Endothelial cell of umbilical vein (primary cell): ENCODE results near the gene TESK2. TPM values are rescaled to one million over a fixed set of nuclear protein-coding genes. Genes with fewer than 3 reads are reported as not detected.

ENCODE experiments used
- BruUV-seq: library from RNA; stranded (reverse); fragments of 400-500 nt; replicated peaks from 2 replicates; lab custom pipeline; 2021; lab: Mats Ljungman, UMichigan
- CTCF ChIA-PET: fragments of 300-600, 350-600 bp; sonication (Branson Sonifier 250); formaldehyde crosslinking; loops from one replicate; lab custom pipeline; 2021; ENCODE audit warnings: antibody characterized with exemption, inconsistent platforms; lab: Charles Lee
- POLR2A ChIA-PET: fragments of 300-600, 350-600 bp; sonication (Branson Sonifier 250); formaldehyde crosslinking; loops from one replicate; lab custom pipeline; 2021; ENCODE audit warnings: antibody characterized with exemption, inconsistent platforms; lab: Charles Lee
- DNase-seq: peaks from one replicate; pipeline ENCODE4 v3.0.0-alpha.2; 2011; ENCODE audit warnings: low read depth, low spot score
- FAIRE-seq: peaks from 2 replicates; lab custom pipeline; 2011; peaks lifted over from hg19 to GRCh38; lab: Jason Lieb, UNC
- H2AFZ ChIP-seq: 2 replicates; pipeline ENCODE4 v1.6.0; 2012; ENCODE audit warnings: low read depth, low read length, control low read depth, inconsistent platforms
- H3K27ac ChIP-seq: 2 replicates; pipeline ENCODE4 v1.5.1; 2011; ENCODE audit warnings: low read depth, mild to moderate bottlenecking, control low read depth, low read length, moderate library complexity; ENCODE audit not compliant: insufficient read depth
- H3K27me3 ChIP-seq, 2 experiments: 2 replicates each; pipeline versions ENCODE4 v1.6.0 to v1.6.1; 2011; ENCODE audit warnings: low read length in 2 of 2, mixed read lengths in 1 of 2; ENCODE audit not compliant: control insufficient read depth in 2 of 2, insufficient read depth in 2 of 2
- H3K36me3 ChIP-seq, 2 experiments: 2 replicates in 1 of 2; 3 replicates in 1 of 2; pipeline ENCODE4 v1.5.1; 2011; ENCODE audit warnings: low read length in 2 of 2, mild to moderate bottlenecking in 1 of 2, moderate library complexity in 1 of 2; ENCODE audit not compliant: control insufficient read depth in 2 of 2, insufficient read depth in 2 of 2; ENCODE audit errors: extremely low read depth in 1 of 2
- H3K4me1 ChIP-seq: 3 replicates; pipeline ENCODE4 v1.5.1; 2011; ENCODE audit warnings: mild to moderate bottlenecking, low read length; ENCODE audit not compliant: control insufficient read depth, insufficient read depth; ENCODE audit errors: extremely low read depth
- H3K4me2 ChIP-seq: 2 replicates; pipeline ENCODE4 v1.6.1; 2011; ENCODE audit warnings: low read length, control low read depth, mixed read lengths; ENCODE audit not compliant: insufficient read depth
- H3K4me3 ChIP-seq, 3 experiments: fragments of 200-600 bp in 1 of 3; sonication (generic), shearing (Covaris generic) in 1 of 3; replicated peaks in 1 of 3; 2 replicates each; pipeline ENCODE4 v1.5.1; 2011 to 2016; ENCODE audit warnings: control low read depth in 3 of 3, low read length in 3 of 3, mild to moderate bottlenecking in 2 of 3, inconsistent platforms in 1 of 3, low read depth in 1 of 3, moderate library complexity in 1 of 3; ENCODE audit not compliant: insufficient read depth in 1 of 3
- H3K79me2 ChIP-seq: 2 replicates; pipeline ENCODE4 v1.6.0; 2012; ENCODE audit warnings: low read length, inconsistent platforms; ENCODE audit not compliant: control insufficient read depth, insufficient read depth
- H3K9ac ChIP-seq: replicated peaks from 2 replicates; pipeline ENCODE3; 2011; ENCODE audit warnings: low read length, control low read depth; ENCODE audit not compliant: insufficient read depth; ENCODE audit errors: extremely low read depth
- H3K9me1 ChIP-seq: replicated peaks from 3 replicates; pipeline ENCODE4 v1.6.0; 2011; ENCODE audit warnings: mild to moderate bottlenecking, low read length; ENCODE audit not compliant: control insufficient read depth, insufficient read depth; ENCODE audit errors: extremely low read depth
- H3K9me3 ChIP-seq: replicated peaks from 2 replicates; pipeline ENCODE4 v1.5.1; 2012; ENCODE audit warnings: low read length, inconsistent platforms; ENCODE audit not compliant: control insufficient read depth, insufficient read depth
- H4K20me1 ChIP-seq: replicated peaks from 2 replicates; pipeline ENCODE3; 2011; ENCODE audit warnings: mild to moderate bottlenecking, low read length; ENCODE audit not compliant: control insufficient read depth, insufficient read depth; ENCODE audit errors: extremely low read depth
- EZH2 ChIP-seq: IDR thresholded peaks from 2 replicates; pipeline ENCODE4 v1.6.1; 2012; ENCODE audit warnings: borderline replicate concordance, low read depth, mild to moderate bottlenecking, moderate library complexity, low read length, inconsistent platforms; ENCODE audit not compliant: severe bottlenecking
- FOS ChIP-seq: IDR thresholded peaks from 2 replicates; pipeline ENCODE4 v1.6.1; 2011; ENCODE audit warnings: mild to moderate bottlenecking, low read length, moderate library complexity, borderline replicate concordance; ENCODE audit not compliant: insufficient read depth
- GATA2 ChIP-seq: IDR thresholded peaks from 2 replicates; pipeline ENCODE4 v1.7.0; 2011; ENCODE audit warnings: low read depth, mild to moderate bottlenecking, moderate library complexity, mixed read lengths, low read length; ENCODE audit not compliant: insufficient read length, insufficient read depth
- JUN ChIP-seq: IDR thresholded peaks from 2 replicates; pipeline ENCODE4 v1.6.1; 2011; ENCODE audit warnings: borderline replicate concordance, low read depth; ENCODE audit not compliant: insufficient read length, insufficient read depth
- MYC ChIP-seq: IDR thresholded peaks from one replicate; pipeline ENCODE4 v1.6.1; 2011; ENCODE audit warnings: mild to moderate bottlenecking, low read depth, low read length
- POLR2A ChIP-seq: IDR thresholded peaks from 2 replicates; pipeline ENCODE4 v1.6.1; 2012; ENCODE audit warnings: low read depth, mild to moderate bottlenecking, control low read depth, low read length
- POLR2AphosphoS5 ChIP-seq: IDR thresholded peaks from 2 replicates; pipeline ENCODE4 v1.6.1; 2012; ENCODE audit warnings: low read depth, mild to moderate bottlenecking, control low read depth, low read length, moderate library complexity; ENCODE audit not compliant: insufficient read depth
- dilution Hi-C: fragments of 300-500 bp; cut with MboI; formaldehyde crosslinking; loops from one replicate; pipeline ENCODE4 v1.15.0; 2019; ENCODE audit warnings: low sequenced_read_pairs; ENCODE audit not compliant: extremely low pct_ligation_motif_present
- intact Hi-C: fragments of 100-400 bp; cut with micrococcal nuclease; formaldehyde crosslinking; loops from one replicate; pipeline ENCODE4 v1.10.0; 2022
- polyA plus RNA-seq, 4 experiments: library from polyadenylated mRNA; depleted of rRNA in 3 of 4; stranded (reverse) in 3 of 4; unstranded in 1 of 4; fragments of >200 nt; gene quantifications; 2 replicates each; pipeline versions ENCODE4 v1.2.1 to v1.2.3, GENCODE V29; 2011 to 2012; ENCODE audit warnings: missing spikeins in 1 of 4
- total RNA-seq: library from RNA; stranded (reverse); gene quantifications from 2 replicates; pipeline ENCODE4 v1.2.3, GENCODE V29; 2021
- TF ChIP-seq, protein P1 (sequence below), 2 donors: IDR thresholded peaks; 1 replicate in 1 of 2; 2 replicates in 1 of 2; pipeline ENCODE4 v1.5.1; 2011; ENCODE audit warnings: low read length in 2 of 2, mild to moderate bottlenecking in 2 of 2, moderate library complexity in 2 of 2, control low read depth in 1 of 2, inconsistent platforms in 1 of 2, low read depth in 1 of 2; ENCODE audit not compliant: insufficient read depth in 1 of 2; ENCODE audit errors: extremely low read depth in 1 of 2
- TF ChIP-seq, protein P2 (sequence below): IDR thresholded peaks from 2 replicates; pipeline ENCODE4 v1.6.1; 2011; ENCODE audit not compliant: insufficient read depth, insufficient read length

Gene TESK2
- total and polyA plus RNA-seq, 2 donors (not counting 3 experiments of a cell fraction or from before 2014, with no cell fraction given) = 2.1 to 2.6 TPM

DNA sequence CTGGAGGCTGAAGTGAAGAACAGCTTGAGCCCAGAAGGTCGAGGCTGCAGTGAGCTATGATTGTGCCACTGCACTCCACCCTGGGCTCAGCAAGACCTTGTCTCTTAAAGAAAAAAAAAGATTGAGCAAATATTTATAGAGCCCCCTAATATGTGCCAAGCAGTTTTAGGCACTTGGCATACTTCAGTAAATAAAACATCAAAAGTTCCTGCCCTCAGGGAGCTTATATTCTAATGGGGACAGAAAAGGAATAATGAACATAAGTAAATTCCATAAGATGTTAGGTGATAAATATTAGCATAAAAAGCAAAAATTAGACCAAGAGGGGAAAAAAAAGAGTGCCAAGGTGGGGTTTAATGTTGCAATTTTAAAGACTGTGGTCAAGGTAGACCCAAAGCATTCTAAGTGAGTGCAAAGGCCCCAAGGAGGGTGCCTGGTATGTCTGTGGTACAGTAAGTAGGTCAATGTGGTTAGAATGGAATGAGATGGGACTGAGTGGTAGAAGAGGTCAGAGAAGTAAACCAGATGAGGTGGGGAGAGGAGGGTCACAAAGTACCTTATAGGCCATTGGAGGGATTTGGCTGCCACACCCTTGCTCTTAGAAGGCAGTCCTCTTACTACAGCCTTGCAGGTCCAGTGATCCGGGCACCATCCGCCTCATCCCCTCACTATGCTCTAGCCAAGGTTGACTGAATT is 153.2 kb downstream of the TESK2 start:
- TF ChIP-seq, protein P1, sequence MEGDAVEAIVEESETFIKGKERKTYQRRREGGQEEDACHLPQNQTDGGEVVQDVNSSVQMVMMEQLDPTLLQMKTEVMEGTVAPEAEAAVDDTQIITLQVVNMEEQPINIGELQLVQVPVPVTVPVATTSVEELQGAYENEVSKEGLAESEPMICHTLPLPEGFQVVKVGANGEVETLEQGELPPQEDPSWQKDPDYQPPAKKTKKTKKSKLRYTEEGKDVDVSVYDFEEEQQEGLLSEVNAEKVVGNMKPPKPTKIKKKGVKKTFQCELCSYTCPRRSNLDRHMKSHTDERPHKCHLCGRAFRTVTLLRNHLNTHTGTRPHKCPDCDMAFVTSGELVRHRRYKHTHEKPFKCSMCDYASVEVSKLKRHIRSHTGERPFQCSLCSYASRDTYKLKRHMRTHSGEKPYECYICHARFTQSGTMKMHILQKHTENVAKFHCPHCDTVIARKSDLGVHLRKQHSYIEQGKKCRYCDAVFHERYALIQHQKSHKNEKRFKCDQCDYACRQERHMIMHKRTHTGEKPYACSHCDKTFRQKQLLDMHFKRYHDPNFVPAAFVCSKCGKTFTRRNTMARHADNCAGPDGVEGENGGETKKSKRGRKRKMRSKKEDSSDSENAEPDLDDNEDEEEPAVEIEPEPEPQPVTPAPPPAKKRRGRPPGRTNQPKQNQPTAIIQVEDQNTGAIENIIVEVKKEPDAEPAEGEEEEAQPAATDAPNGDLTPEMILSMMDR (IDR thresholded peaks at IDR 0.05; ENCODE audit: extremely low read depth in 1 of 2, insufficient read depth in 1 of 2, low read depth in 1 of 2, low read length in 2 of 2) = no peak
- TF ChIP-seq EZH2 = no peak
- TF ChIP-seq, protein P2, sequence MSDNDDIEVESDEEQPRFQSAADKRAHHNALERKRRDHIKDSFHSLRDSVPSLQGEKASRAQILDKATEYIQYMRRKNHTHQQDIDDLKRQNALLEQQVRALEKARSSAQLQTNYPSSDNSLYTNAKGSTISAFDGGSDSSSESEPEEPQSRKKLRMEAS = no peak
- TF ChIP-seq GATA2 = no peak
- no peak for TF ChIP-seq JUN
- TF ChIP-seq MYC = no peak
- no peak for TF ChIP-seq POLR2AphosphoS5
- no peak for TF ChIP-seq POLR2A
- no peak for TF ChIP-seq FOS
- Histone ChIP-seq H3K9ac (no peak overlapping the region), H3K79me2 (peaks cover 23% of the 10 kb centered on the region), H2AFZ (no peak overlapping the region), H3K4me1 (peaks cover 30% of the 10 kb centered on the region), H3K4me3 (no peak overlapping the region), H3K4me2 (no peak overlapping the region), H3K9me1 (no peaks in the 10 kb centered on the region), H3K36me3 (peaks cover 3 to 6% of the 10 kb centered on the region in 2 experiments), H3K27me3 (no peaks in the 10 kb centered on the region), H3K27ac (no peak overlapping the region), H3K9me3 (no peaks in the 10 kb centered on the region), H4K20me1 (no peaks in the 10 kb centered on the region)
- BruUV-seq = no TSS peak
- no peak for FAIRE-seq
- dilution Hi-C loops = no loop called here
- POLR2A ChIA-PET = no interaction called here
- no peak for DNase-seq
- CTCF ChIA-PET = no interaction called here
- intact Hi-C loops = no loop called here
